Peyer's patch (tissue), 4 donors: Measurements from ENCODE around the gene ARMH3.
"Not testable (repeated sequence)": the region's sequence is repeated elsewhere in the genome, so short reads cannot be mapped to it uniquely, and the experiment has no call there.

Experiments
- CTCF ChIP-seq, 6 experiments: fragments of 450-650 bp in 4 of 6; fragments of 200-600 bp in 2 of 6; sonication (generic) in 1 of 6; IDR thresholded peaks; one replicate each; pipeline ENCODE4 v1.5.1; 2017 to 2019; ENCODE audit warnings: antibody characterized with exemption in 6 of 6, mild to moderate bottlenecking in 3 of 6, moderate library complexity in 1 of 6
- POLR2A ChIP-seq, 2 donors: fragments of 450-650 bp; IDR thresholded peaks; one replicate each; pipeline ENCODE4 v1.5.1; 2017; ENCODE audit warnings: antibody characterized with exemption in 2 of 2, mild to moderate bottlenecking in 2 of 2, moderate library complexity in 2 of 2

- not testable (repeated sequence) for TF ChIP-seq CTCF, POLR2A (IDR thresholded peaks at IDR 0.05)
Measured at GRCh38 chr10:101980677-101981076, 75.3 kb downstream of the ARMH3 start.
